Mesenchymal stem cell (in vitro differentiated cells and primary cell): ENCODE measurements around the gene DLGAP1.

ENCODE experiments used
- DNase-seq: peaks from one replicate; pipeline ENCODE4 v3.0.0-alpha.2; 2013
- H2AFZ ChIP-seq: one replicate; pipeline ENCODE4 v1.6.1; 2013; ENCODE audit warnings: low read depth, mild to moderate bottlenecking, control low read depth, inconsistent platforms, low read length, moderate library complexity
- H2AK5ac ChIP-seq: 2 replicates; pipeline ENCODE4 v1.6.1; 2013; ENCODE audit warnings: low read length, moderate library complexity, mild to moderate bottlenecking, inconsistent platforms; ENCODE audit not compliant: severe bottlenecking
- H2BK120ac ChIP-seq: one replicate; pipeline ENCODE4 v1.6.1; 2013; ENCODE audit warnings: low read depth, mild to moderate bottlenecking, inconsistent platforms, low read length, moderate library complexity
- H2BK12ac ChIP-seq, 2 experiments: one replicate each; pipeline ENCODE4 v1.6.1; 2013; ENCODE audit warnings: inconsistent platforms in 2 of 2, low read length in 2 of 2, mild to moderate bottlenecking in 2 of 2, moderate library complexity in 2 of 2, control low read depth in 1 of 2
- H2BK15ac ChIP-seq: one replicate; pipeline ENCODE4 v1.6.1; 2013; ENCODE audit warnings: mild to moderate bottlenecking, low read depth, inconsistent platforms; ENCODE audit not compliant: poor library complexity, severe bottlenecking
- H2BK5ac ChIP-seq: 2 replicates; pipeline ENCODE4 v1.6.1; 2013; ENCODE audit warnings: low read depth, mild to moderate bottlenecking, low read length, control low read depth, inconsistent platforms; ENCODE audit not compliant: poor library complexity, severe bottlenecking
- H3K14ac ChIP-seq, 2 experiments: one replicate each; pipeline ENCODE4 v1.6.1; 2013; ENCODE audit warnings: inconsistent platforms in 2 of 2, low read length in 2 of 2, control low read depth in 1 of 2, mild to moderate bottlenecking in 1 of 2, moderate library complexity in 1 of 2
- H3K18ac ChIP-seq, 2 experiments: one replicate each; pipeline ENCODE4 v1.6.1; 2013; ENCODE audit warnings: inconsistent platforms in 2 of 2, low read length in 2 of 2, control low read depth in 1 of 2, low read depth in 1 of 2, mild to moderate bottlenecking in 1 of 2
- H3K23ac ChIP-seq, 2 experiments: one replicate each; pipeline ENCODE4 v1.6.1; 2013; ENCODE audit warnings: inconsistent platforms in 2 of 2, low read length in 2 of 2, mild to moderate bottlenecking in 2 of 2, moderate library complexity in 2 of 2, control low read depth in 1 of 2
- H3K27ac ChIP-seq: 2 replicates; pipeline ENCODE4 v1.5.1; 2013; ENCODE audit warnings: mild to moderate bottlenecking, moderate library complexity, low read length, control low read depth, inconsistent platforms; ENCODE audit not compliant: poor library complexity, severe bottlenecking
- H3K27me3 ChIP-seq, 2 experiments: 2 replicates each; pipeline versions ENCODE4 v1.6.1 to v1.7.0; 2013; ENCODE audit warnings: low read length in 2 of 2, mild to moderate bottlenecking in 2 of 2, moderate library complexity in 2 of 2, control low read depth in 1 of 2, inconsistent platforms in 1 of 2; ENCODE audit not compliant: control insufficient read depth in 1 of 2, insufficient read depth in 1 of 2
- H3K36me3 ChIP-seq, 2 experiments: 2 replicates each; pipeline versions ENCODE4 v1.6.1 to v1.7.0; 2013; ENCODE audit warnings: low read length in 2 of 2, control low read depth in 1 of 2, inconsistent platforms in 1 of 2, low read depth in 1 of 2, mild to moderate bottlenecking in 1 of 2; ENCODE audit not compliant: insufficient read depth in 2 of 2, control insufficient read depth in 1 of 2
- H3K4ac ChIP-seq, 2 experiments: one replicate each; pipeline ENCODE4 v1.6.1; 2013; ENCODE audit warnings: inconsistent platforms in 2 of 2, low read length in 2 of 2, mild to moderate bottlenecking in 2 of 2, moderate library complexity in 2 of 2, control low read depth in 1 of 2, low read depth in 1 of 2
- H3K4me1 ChIP-seq: 2 replicates; pipeline ENCODE4 v1.6.1; 2013; ENCODE audit warnings: low read depth, low read length, control low read depth; ENCODE audit not compliant: control insufficient read depth, insufficient read depth
- H3K4me2 ChIP-seq: 2 replicates; pipeline ENCODE4 v1.6.1; 2013; ENCODE audit warnings: low read length, mild to moderate bottlenecking, inconsistent platforms; ENCODE audit not compliant: poor library complexity, severe bottlenecking
- H3K4me3 ChIP-seq, 2 experiments: 2 replicates each; pipeline versions ENCODE4 v1.5.1 to v1.7.0; 2013; ENCODE audit warnings: low read length in 2 of 2, mild to moderate bottlenecking in 2 of 2, control low read depth in 1 of 2, low read depth in 1 of 2; ENCODE audit not compliant: insufficient read depth in 1 of 2
- H3K79me1 ChIP-seq: replicated peaks from 2 replicates; pipeline ENCODE4 v1.6.1; 2013; ENCODE audit warnings: mild to moderate bottlenecking, control low read depth, low read length, inconsistent platforms; ENCODE audit not compliant: poor library complexity, severe bottlenecking
- H3K9ac ChIP-seq: 2 replicates; pipeline ENCODE4 v1.7.0; 2013; ENCODE audit warnings: mild to moderate bottlenecking, low read length, moderate library complexity
- H3K9me3 ChIP-seq: 2 replicates; pipeline ENCODE4 v1.7.0; 2013; ENCODE audit warnings: mild to moderate bottlenecking, low read length; ENCODE audit not compliant: control insufficient read depth
- H4K8ac ChIP-seq: one replicate; pipeline ENCODE4 v1.6.1; 2013; ENCODE audit warnings: inconsistent platforms, mild to moderate bottlenecking, low read length, moderate library complexity
- H4K91ac ChIP-seq: one replicate; pipeline ENCODE4 v1.6.1; 2013; ENCODE audit warnings: mild to moderate bottlenecking, low read length, inconsistent platforms
- WGBS: methylation state at CpG from one replicate; pipeline ENCODE4 v1.1.7; 2013; ENCODE audit warnings: mixed read lengths; 5-methylcytosine and 5-hydroxymethylcytosine counted together

DLGAP1 gene

DNA sequence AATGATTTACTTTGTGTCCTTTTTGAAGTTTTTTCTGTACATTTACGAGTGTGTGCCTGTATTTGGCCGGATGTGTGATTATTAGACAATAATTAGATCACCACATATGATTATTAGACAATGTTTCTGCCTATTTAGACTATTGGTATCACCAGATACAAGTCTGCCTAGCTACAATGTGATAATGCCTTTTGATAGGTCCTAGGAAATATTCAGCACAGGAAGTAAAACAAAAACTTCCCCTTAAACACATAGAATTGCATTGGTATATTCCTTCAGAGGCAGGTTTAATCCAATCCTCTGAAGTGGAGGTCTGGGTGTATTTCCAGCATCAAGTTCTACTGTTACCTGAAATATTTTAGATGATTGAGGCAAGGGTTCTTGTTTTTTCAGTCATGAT is 730.0 kb downstream of the DLGAP1 start:
- no peak overlapping the region for H3K9ac ChIP-seq
- H2BK15ac ChIP-seq = no peak overlapping the region
- DNase-seq = no peak
- no peak overlapping the region for H2BK120ac ChIP-seq
- no peak overlapping the region for H3K23ac ChIP-seq
- peaks cover 8% of the 10 kb centered on the region in 2 experiments for H3K36me3 ChIP-seq
- H3K4me1 ChIP-seq = no peaks in the 10 kb centered on the region
- H4K91ac ChIP-seq = no peak overlapping the region
- no peak overlapping the region for H2AK5ac ChIP-seq
- H4K8ac ChIP-seq = no peak overlapping the region
- H3K27me3 ChIP-seq = no peaks in the 10 kb centered on the region
- H2BK12ac ChIP-seq = no peak overlapping the region
- H3K79me1 ChIP-seq = no peaks in the 10 kb centered on the region
- H2AFZ ChIP-seq = no peak overlapping the region
- no peak overlapping the region for H3K4me3 ChIP-seq
- H3K4ac ChIP-seq = no peak overlapping the region
- no peak overlapping the region for H3K27ac ChIP-seq
- H2BK5ac ChIP-seq = no peak overlapping the region
- no peak overlapping the region for H3K4me2 ChIP-seq
- no peak overlapping the region for H3K18ac ChIP-seq
- H3K14ac ChIP-seq = no peak overlapping the region
- WGBS = no CpG with 5 or more reads among the region's 2 CpGs
- no peaks in the 10 kb centered on the region for H3K9me3 ChIP-seq

DNA sequence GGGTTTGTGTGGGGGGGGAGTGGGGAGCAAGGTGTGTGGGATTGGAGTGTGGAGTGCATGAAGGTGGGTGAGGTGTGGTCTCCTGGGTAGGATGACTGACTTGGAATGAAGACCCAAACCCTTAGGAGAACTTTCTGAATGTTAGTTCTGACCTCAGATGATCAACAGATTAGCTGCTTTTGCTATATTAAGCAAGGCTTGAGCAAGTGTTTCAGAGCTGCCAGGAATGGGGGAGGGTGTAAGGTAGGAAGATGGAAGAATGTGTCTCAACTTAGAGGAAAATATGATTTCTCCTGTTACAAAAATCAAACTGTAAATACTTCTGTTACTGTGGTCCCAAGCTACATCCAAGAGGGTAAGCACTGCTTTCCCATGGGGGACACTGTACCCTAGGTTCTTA is 731.6 kb downstream of the DLGAP1 start:
- H2AK5ac ChIP-seq = no peak overlapping the region
- H3K18ac ChIP-seq = peak overlapping the region in 1 of 2 experiments; percentile 57
- H3K4me3 ChIP-seq = no peak overlapping the region
- H2AFZ ChIP-seq = no peak overlapping the region
- no peak overlapping the region for H4K8ac ChIP-seq
- H3K4ac ChIP-seq = no peak overlapping the region
- H3K14ac ChIP-seq = no peak overlapping the region
- H3K27me3 ChIP-seq = no peaks in the 10 kb centered on the region
- no peak for DNase-seq
- no peak overlapping the region for H3K4me2 ChIP-seq
- H4K91ac ChIP-seq = no peak overlapping the region
- H2BK5ac ChIP-seq = no peak overlapping the region
- no peaks in the 10 kb centered on the region for H3K9me3 ChIP-seq
- H3K36me3 ChIP-seq = peaks cover under 1 to 3% of the 10 kb centered on the region in 2 experiments
- no peak overlapping the region for H3K27ac ChIP-seq
- H2BK15ac ChIP-seq = no peak overlapping the region
- H3K9ac ChIP-seq = no peak overlapping the region
- no peaks in the 10 kb centered on the region for H3K79me1 ChIP-seq
- H3K4me1 ChIP-seq = no peaks in the 10 kb centered on the region
- H3K23ac ChIP-seq = no peak overlapping the region
- H2BK120ac ChIP-seq = no peak overlapping the region
- H2BK12ac ChIP-seq = no peak overlapping the region

GRCh38 chr18:3722649-3723433 is 732.3 kb downstream of the DLGAP1 start:
- WGBS = 54% methylated on average over 3 of the region's 5 CpGs

GRCh38 chr18:3721771-3722648 is 733.1 kb downstream of the DLGAP1 start:
- no peak overlapping the region for H3K23ac ChIP-seq
- no peak overlapping the region for H2AFZ ChIP-seq
- H4K91ac ChIP-seq = no peak overlapping the region
- H3K4me2 ChIP-seq = no peak overlapping the region
- H3K4ac ChIP-seq = no peak overlapping the region
- no peak overlapping the region for H3K14ac ChIP-seq
- no peak overlapping the region for H2BK15ac ChIP-seq
- no peak overlapping the region for H3K27ac ChIP-seq
- H3K9me3 ChIP-seq = no peaks in the 10 kb centered on the region
- no peak overlapping the region for H2BK12ac ChIP-seq
- H3K27me3 ChIP-seq = no peaks in the 10 kb centered on the region
- H2BK120ac ChIP-seq = no peak overlapping the region
- no peak overlapping the region for H2AK5ac ChIP-seq
- DNase-seq = peak; percentile 29
- no peaks in the 10 kb centered on the region for H3K36me3 ChIP-seq
- H3K79me1 ChIP-seq = no peaks in the 10 kb centered on the region
- no peak overlapping the region for H2BK5ac ChIP-seq
- H4K8ac ChIP-seq = no peak overlapping the region
- no peak overlapping the region for H3K18ac ChIP-seq
- 40% methylated on average over 3 of the region's 7 CpGs for WGBS
- no peak overlapping the region for H3K4me3 ChIP-seq
- no peaks in the 10 kb centered on the region for H3K4me1 ChIP-seq
- H3K9ac ChIP-seq = no peak overlapping the region

More at GRCh38 chr18:3722649-3723433, 732.3 kb downstream of the DLGAP1 start:
- no peak overlapping the region for H3K14ac ChIP-seq
- peak; percentile 45 for DNase-seq
- no peak overlapping the region for H2BK5ac ChIP-seq
- no peak overlapping the region for H3K4me2 ChIP-seq
- H3K4me3 ChIP-seq = no peak overlapping the region
- no peak overlapping the region for H4K8ac ChIP-seq
- H3K79me1 ChIP-seq = no peaks in the 10 kb centered on the region
- no peak overlapping the region for H3K27ac ChIP-seq
- peak overlapping the region in 1 of 2 experiments; percentile 11 for H3K18ac ChIP-seq
- no peaks in the 10 kb centered on the region for H3K27me3 ChIP-seq
- H2BK120ac ChIP-seq = no peak overlapping the region
- H2AFZ ChIP-seq = no peak overlapping the region
- no peaks in the 10 kb centered on the region for H3K36me3 ChIP-seq
- no peak overlapping the region for H2AK5ac ChIP-seq
- no peak overlapping the region for H2BK12ac ChIP-seq
- no peak overlapping the region for H4K91ac ChIP-seq
- H3K23ac ChIP-seq = no peak overlapping the region
- H3K9me3 ChIP-seq = no peaks in the 10 kb centered on the region
- no peak overlapping the region for H3K9ac ChIP-seq
- no peaks in the 10 kb centered on the region for H3K4me1 ChIP-seq
- no peak overlapping the region for H3K4ac ChIP-seq
- no peak overlapping the region for H2BK15ac ChIP-seq
